GM23248 (cell line): ENCODE data around the gene RACK1.

Source experiments
- EZH2 ChIP-seq: fragments of 200-600 bp; sonication (generic); IDR thresholded peaks from 2 replicates; pipeline ENCODE4 v1.6.1; 2018; ENCODE audit warnings: antibody characterized with exemption, mild to moderate bottlenecking; ENCODE audit not compliant: insufficient read depth, poor library complexity, severe bottlenecking
- EZH2phosphoT487 ChIP-seq: fragments of 200-600 bp; sonication (generic); IDR thresholded peaks from 2 replicates; pipeline ENCODE4 v1.6.1; 2018; ENCODE audit warnings: antibody characterized with exemption, moderate library complexity, mild to moderate bottlenecking, low read depth; ENCODE audit not compliant: insufficient read depth

GRCh38 chr5:181234455-181235306 is 9.0 kb downstream of the RACK1 start:
- TF ChIP-seq EZH2 (no peak), EZH2phosphoT487 (no peak)
